Subcutaneous adipose tissue (tissue), 4 donors: ENCODE results near the gene ZNF26. TPM values are rescaled to one million over a fixed set of nuclear protein-coding genes. Genes with fewer than 3 reads are reported as not detected.

Experiments used
- total RNA-seq, 4 donors: library from RNA; depleted of rRNA; stranded (reverse); fragments of >200 nt; gene quantifications; one replicate each; pipeline ENCODE4 v1.1.0, GENCODE V29; 2016
- TF ChIP-seq, protein P1 (sequence below): fragments of 450-650 bp; IDR thresholded peaks from one replicate; pipeline ENCODE4 v1.5.1; 2016; ENCODE audit warnings: low read depth, mild to moderate bottlenecking, control low read depth, antibody characterized with exemption, moderate library complexity

ZNF26 gene
- total RNA-seq, 4 donors from 2014 or later: 3.9 to 19.0 (median 13.8) TPM

DNA sequence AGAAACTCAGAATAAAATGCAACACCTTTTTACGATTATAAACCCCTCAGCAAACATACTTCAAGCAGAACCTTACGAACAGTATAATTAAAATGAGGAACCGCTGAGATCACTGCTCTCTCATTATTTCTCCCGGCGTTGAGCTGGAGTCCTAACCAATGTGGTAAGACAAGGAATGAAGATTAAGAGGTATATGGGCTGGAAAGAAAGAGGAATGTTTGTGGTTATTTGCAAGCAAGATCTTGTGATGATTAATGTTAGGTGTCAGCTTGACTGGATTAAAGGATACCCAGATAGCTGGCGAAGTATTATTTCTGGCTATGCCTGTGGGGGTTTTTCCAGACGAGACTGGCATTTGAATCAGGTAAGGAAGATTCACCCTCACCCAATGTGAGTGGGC lies 40.8 kb downstream of the ZNF26 start:
- TF ChIP-seq, protein P1, sequence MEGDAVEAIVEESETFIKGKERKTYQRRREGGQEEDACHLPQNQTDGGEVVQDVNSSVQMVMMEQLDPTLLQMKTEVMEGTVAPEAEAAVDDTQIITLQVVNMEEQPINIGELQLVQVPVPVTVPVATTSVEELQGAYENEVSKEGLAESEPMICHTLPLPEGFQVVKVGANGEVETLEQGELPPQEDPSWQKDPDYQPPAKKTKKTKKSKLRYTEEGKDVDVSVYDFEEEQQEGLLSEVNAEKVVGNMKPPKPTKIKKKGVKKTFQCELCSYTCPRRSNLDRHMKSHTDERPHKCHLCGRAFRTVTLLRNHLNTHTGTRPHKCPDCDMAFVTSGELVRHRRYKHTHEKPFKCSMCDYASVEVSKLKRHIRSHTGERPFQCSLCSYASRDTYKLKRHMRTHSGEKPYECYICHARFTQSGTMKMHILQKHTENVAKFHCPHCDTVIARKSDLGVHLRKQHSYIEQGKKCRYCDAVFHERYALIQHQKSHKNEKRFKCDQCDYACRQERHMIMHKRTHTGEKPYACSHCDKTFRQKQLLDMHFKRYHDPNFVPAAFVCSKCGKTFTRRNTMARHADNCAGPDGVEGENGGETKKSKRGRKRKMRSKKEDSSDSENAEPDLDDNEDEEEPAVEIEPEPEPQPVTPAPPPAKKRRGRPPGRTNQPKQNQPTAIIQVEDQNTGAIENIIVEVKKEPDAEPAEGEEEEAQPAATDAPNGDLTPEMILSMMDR: no peak

DNA sequence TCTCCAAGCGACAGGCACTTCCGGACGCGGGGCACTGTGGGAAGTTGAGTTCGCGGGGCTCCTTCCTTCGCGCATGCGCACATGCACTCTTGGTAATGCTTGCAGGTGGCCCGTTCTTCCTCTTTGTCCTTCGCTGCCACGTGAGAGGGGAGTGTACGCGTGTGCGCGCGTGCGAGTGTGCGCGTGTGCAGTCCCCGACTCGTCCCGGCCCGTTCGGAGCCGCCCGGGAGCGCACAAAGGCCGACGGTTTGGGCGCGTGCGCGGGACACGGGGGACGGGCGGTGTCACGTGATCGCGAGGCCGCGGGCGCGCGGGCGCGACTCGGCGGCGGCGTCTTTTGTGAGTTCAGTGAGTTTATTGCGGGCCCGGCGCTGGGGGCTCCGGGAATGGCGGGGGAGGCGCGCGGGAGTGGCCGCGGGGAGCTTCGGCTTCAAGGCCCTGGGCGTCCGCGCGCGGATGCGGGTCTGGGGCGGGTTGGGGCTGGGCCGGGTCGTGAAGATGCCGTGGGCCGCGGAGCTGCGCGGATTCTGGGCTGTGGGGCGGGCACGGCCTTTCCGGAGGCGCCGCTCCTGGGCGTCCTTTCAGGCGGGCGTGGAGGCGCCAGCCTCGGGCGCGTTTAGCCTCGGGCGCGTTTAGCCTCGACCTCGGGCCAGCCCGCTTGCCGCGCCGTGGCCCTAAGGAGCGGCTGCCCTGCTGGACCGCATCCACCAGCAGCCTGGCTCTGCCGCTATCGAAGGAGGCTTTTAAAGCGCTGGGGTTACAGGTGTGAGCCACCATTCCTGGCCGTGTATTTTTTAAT lies 51.2 kb downstream of the ZNF26 start, which contains the start of gene ZNF84:
TSS of gene ZNF84 (plus strand) at position 303 of the 799 bp plus-strand sequence. CDS start 3,959 bp downstream, outside the sequence.
- TF ChIP-seq, protein P1: no peak

DNA sequence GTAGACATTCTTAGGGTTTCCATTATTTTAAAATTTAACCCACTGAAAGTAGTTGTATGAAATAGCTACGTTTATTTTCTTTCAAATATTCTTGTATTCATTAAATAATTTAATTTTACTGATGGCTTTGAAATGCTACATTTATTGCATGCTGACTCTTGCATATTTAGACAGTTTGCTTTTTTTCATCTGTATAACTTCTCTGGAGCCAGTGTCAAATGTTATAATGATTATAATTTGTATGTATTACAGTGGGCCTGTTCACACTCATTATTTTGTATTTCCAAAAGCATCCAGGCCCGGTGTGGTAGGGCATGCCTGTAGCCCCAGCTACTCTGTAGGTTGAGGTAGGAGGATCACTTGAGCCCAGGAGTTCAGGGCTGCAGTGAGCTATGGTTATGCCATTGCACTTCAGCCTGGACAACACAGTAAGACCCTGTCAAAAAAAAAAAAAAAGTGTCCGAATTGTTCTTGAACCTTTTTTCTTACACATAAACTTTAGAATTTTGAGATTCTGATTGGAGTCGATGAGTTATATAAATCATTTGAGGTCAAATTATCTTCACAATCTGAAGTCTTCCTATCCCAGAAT lies 52.0 kb downstream of the ZNF26 start:
- TF ChIP-seq, protein P1: no peak

DNA sequence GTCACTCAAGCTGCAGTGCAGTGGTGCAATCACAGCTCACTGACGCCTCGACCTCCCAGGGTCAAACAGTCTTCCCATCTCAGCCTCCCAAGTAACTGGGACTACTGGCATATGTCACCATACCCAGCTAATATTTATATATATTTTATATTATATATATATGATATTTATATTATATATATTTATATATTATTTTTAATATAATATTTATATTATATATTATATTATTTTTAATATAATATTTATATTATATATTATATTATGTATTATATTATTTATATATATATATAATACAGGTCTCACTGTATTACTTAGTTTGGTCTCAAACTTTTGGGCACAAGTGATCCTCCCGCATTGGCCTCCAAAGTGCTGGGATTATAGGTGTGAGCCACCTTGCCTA lies 60.5 kb downstream of the ZNF26 start:
- TF ChIP-seq, protein P1: no peak

DNA sequence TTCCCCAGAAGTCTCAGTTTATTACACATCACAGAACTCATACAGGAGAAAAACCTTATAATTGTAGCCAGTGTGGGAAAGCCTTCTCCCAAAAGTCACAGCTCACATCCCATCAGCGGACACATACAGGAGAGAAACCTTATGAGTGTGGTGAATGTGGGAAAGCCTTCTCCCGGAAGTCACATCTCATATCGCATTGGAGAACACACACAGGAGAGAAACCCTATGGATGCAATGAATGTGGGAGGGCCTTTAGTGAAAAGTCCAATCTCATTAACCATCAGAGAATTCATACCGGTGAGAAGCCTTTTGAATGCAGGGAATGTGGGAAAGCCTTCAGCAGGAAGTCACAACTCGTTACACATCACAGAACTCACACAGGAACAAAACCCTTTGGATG lies 71.3 kb downstream of the ZNF26 start:
- TF ChIP-seq, protein P1: no peak

DNA sequence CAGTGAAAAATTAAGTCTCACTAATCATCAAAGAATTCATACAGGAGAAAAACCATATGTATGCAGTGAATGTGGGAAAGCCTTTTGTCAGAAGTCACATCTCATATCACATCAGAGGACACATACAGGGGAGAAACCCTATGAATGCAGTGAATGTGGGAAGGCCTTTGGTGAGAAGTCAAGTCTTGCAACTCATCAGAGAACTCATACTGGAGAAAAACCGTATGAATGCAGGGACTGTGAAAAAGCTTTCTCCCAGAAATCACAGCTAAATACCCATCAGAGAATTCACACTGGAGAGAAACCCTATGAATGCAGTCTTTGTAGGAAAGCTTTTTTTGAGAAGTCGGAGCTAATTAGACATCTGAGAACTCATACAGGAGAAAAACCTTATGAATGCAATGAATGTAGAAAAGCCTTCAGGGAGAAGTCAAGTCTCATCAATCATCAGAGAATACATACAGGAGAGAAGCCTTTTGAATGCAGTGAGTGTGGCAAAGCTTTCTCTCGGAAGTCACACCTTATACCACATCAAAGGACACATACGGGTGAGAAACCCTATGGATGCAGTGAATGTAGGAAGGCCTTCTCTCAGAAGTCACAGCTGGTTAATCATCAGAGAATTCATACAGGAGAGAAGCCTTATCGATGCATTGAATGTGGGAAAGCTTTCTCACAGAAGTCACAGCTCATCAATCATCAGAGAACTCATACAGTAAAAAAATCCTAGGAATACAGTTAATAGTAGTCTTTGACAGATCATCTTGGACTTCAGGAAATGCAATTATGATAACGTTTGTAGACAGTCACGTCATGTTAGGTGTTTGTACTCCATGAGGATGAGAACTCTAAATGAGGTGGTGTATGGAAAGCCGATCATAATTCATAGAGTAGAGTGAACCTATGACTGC lies 72.3 kb downstream of the ZNF26 start:
- TF ChIP-seq, protein P1: no peak
